HG03571 (cell line): ENCODE data around the gene RRM2.

Experiments used
- ATAC-seq: cut with Tn5 transposase; IDR thresholded peaks from one replicate; pipeline ENCODE4 v1.9.1; 2021; ENCODE audit not compliant: unreplicated experiment

RRM2 gene

DNA sequence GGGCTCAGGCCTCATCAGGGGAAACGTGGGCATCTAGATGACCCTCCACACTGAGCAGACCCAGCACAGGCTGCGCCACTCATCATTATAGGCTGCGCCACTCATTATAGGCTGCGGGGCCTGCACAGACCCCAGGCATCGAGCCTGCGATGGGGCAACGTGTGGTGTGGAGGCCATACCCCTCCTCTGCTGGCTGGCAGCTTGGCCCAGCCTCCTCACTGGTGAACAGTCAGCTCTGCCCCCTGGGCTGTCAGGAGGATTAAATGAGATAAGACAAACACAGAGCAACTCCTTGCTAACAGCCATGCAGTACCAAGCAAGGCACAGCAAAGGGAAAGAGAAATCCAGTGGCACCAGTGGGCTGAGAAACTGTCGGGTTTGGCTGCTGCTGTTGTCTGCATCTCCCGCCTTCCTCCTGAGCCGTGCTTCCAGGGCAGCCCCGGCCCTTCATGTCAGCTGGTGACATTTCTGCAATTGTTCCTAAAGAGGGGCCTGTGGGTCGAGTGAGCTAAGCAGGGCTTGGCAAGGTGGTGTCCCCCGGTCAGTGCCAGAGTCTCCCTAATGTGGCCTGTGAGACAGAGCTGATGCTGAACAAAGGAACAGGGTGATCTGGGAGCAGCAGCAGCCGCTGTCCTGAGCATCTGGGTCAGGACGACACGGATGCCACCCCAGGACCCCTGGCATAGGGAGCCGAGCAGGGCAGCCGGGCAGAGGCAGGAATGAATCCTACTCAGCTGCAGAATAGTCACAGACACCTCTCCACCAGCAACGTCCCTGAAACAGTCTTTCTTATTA, 48.7 kb downstream of the RRM2 start:
- ATAC-seq = no peak

DNA sequence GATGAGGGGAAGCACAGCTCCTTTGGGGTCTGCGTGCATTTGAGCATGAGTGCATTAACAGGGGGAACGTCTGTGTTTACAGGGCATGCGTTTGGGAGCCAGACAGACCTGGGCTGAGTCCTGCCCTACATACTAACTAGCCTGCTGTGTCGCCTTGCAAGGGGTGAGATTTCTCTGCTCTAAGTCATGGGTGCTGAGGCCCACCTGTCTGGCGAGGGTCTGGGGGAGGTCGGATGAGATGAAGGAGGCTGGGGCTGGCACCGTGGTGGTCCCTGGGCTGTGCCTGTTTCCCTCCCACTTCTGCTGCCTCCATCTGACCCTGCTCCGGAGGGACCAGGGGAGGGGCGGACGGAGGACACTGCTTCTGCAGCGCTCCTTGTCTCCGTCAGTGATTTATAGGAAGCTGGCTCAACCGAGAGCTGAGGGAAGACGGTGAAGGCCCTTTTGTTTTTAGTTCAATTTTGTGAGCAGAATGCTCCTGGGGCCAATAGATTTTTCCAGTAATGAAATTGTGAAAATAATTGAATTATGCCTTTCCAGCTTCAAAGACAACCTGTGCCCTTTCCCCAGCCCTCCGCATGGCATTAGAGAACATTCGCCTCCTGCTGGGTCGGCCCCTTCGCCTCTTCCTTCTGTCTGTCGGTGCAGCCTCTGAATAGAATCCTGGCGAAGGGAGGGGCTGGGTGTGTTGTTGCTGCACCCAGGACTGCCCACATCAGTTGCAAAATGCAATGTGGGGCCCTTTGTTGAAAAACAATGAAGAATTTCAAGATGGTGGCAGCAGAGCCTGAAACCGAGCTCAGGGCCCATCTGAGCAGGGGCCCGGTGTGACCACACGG, 49.7 kb downstream of the RRM2 start:
- no peak for ATAC-seq

DNA sequence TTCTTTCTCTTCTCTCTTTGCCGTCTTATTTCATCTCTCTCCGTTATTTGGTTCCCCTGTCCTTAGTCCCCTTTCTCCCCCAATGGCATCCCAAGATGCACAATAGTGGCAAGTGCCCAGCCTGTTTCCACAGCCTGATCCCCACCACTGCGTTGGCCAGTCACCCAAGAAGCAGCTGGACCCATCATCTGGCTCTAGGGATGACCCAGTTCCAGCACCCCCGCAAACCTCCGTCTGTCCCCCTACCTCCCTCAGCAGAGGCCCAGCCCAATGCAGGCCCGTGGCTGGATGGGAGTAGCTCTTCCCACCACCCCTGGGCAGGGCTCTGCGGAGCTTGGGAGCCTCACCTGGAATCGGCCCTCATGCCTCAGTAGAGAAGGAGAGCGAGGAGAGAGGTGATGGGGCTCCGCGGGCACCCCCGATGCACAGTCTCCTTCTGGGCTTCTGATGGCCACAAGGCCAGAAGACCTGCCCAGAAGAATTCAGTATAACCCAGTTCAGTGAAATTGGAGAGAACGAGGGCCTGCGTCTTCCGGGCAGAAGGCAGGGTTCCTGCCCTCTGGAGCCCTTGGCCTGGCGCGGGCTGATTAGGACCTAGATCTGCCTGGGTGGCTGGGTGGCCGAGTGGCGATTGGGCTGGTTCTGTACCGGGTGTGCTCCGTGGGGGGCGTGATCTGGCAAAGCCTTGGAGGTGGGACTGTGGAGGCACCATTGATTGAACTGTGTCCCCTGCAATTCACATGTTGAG, 50.9 kb downstream of the RRM2 start:
- no peak for ATAC-seq

DNA sequence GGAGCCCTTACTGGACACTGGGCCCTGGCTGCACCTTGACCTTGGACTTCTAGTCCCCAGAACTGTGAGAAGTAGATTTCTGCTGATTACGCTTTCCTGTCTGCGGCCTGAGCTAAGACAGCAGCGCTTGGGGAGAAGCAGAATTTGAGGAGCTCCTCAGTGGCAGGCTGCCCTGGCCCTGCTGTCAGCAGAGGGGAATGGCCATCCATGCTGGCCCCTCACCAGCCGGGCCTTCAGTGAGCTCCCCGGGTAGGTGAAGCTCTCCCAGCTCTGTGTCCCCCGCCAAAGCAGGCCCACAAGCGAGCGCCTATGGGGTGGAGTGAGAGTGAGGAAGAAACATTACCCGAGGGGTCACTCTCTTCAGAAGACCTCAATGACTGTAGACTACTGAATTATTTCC, 51.6 kb downstream of the RRM2 start:
- no peak for ATAC-seq

DNA sequence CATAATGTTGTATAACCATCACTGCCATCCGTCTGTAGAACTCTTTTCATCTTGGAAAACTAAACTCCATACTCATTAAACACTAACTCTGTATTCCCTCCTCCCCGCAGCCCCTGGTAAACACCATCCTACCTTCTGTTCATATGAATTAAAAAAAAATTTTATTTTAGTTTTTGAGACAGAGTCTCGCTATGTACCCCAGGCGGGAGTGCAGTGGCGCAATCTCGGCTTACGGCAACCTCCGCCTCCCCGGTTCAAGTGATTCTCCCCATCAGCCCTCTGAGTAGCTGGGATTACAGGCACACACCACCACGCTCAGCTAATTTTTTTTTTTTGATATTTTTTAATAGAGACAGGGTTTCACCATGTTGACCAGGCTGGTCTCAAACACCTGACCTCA, 52.9 kb downstream of the RRM2 start:
- ATAC-seq = no peak

DNA sequence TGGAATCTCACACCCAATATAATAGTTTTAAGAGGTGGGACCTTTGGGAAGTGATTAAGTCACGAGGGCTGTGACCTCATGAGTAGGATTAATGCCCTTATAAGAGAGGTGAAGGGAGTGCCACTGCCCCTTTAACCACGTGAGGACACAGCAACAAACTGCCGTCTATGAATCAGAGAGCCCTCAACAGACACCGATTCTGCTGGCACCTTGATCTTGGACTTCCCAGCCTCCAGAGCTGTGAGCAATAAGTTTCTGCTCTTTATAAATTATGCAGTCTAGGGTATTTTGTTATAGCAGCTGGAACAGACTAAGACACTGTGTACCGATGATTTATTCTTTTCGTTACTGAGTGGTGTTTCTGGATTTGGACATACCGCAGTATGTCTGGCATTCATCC, 56.2 kb downstream of the RRM2 start:
- ATAC-seq = no peak

DNA sequence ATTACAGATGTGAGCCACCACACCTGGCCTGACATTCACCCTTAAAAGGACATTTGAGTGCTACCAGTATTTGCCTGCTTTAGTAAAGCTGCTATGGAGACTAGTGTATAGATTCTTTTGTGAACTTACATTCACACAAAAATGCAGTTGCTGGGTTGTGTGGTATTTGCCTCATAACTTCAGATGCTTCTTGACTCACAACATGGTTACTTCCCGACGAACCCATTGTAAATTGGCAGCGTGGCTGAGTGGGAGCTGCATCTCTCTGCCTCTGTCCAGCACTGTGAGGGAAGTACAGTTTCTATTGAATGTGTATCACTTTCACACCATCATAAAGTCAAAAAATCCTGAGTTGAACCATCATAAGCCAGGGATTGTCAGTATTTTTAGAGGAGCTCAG, 56.9 kb downstream of the RRM2 start:
- ATAC-seq = no peak

DNA sequence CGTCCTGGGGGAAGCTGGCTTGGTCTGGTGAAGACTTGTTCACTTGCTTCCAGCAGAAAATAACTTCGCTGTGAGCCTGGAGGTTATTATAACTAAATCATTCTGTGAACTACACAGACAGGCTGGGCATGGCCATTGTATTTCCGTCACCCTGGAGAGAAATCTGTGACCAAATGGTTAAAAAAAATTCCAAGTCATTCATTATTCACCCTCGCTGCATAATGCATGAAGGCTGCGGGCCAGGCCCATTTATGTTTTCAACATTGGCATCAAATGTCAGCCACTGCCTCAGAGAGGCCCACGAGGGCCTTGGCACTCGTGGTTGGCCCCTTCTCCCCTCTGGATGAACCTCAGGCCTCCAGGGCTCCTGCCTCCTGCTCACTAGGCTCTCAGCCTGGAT, 57.7 kb downstream of the RRM2 start:
- no peak for ATAC-seq
